HG02884 (cell line): ENCODE data around the gene ST6GALNAC5.

Source experiments
- ATAC-seq: cut with Tn5 transposase; IDR thresholded peaks from one replicate; pipeline ENCODE4 v1.9.1; 2021; ENCODE audit warnings: mild to moderate bottlenecking, moderate library complexity; ENCODE audit not compliant: unreplicated experiment

The ST6GALNAC5 gene

GRCh38 chr1:77096496-77097255 is 229.4 kb downstream of the ST6GALNAC5 start:
- no peak for ATAC-seq

- no peak for ATAC-seq
These were observed 233.6 kb downstream of the ST6GALNAC5 start for GRCh38 chr1:77100875-77101274.

- no peak for ATAC-seq
These were observed 236.2 kb downstream of the ST6GALNAC5 start for GRCh38 chr1:77103486-77103885.

GRCh38 chr1:77104672-77105071 is 237.4 kb downstream of the ST6GALNAC5 start:
- no peak for ATAC-seq
